SK-N-SH (cell line): Measurements from ENCODE around the gene SERF2.
A peak's percentile ranks its signal among the peaks of the same experiment; 100 is the strongest.

Experiments used
- SIN3A ChIP-seq: IDR thresholded peaks from 2 replicates; pipeline ENCODE4 v1.6.1; 2012; ENCODE audit warnings: low read depth, mild to moderate bottlenecking, low read length, moderate library complexity, borderline replicate concordance
- SMC3 ChIP-seq: IDR thresholded peaks from 2 replicates; pipeline ENCODE4 v1.6.1; 2012; ENCODE audit warnings: low read depth, low read length, improper control_type of control experiment
- TF ChIP-seq, protein P1 (sequence below): fragments of 200-600 bp; sonication (generic); IDR thresholded peaks from 2 replicates; pipeline ENCODE4 v1.6.1; 2017; ENCODE audit warnings: antibody characterized with exemption, mild to moderate bottlenecking, moderate library complexity

DNA sequence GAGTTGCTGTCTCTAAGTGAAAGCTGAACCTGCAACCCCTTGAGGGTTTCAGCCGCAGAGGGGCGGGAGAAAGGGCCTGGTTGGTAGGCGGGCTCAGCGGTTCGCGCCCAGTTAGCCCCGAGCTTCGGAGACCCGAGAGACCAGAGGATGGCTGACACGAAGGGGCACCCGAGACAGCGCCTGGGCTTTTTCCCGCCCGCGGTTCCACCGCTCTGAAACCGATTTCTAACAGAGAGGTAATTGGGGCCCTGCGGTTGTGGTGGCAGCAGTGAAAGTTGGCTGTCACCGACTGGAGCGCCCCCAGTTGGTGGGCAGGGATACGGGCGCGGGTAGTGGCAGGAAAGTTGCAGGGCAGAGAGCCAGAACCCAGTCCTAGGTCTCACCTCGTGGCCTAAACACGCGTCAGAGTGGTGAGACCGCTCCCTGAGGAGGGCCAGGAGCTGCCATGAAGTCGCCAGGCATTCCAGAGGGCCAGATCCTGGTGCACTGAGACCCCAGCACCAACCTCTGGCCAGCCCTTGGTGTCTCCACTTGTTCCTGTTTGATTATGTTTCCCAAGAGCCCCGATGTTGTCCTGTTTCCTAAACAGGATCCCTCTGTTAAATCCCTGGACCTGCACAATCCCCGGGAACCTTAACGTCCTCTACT is 14.7 kb upstream of the SERF2 start:
- TF ChIP-seq, protein P1, sequence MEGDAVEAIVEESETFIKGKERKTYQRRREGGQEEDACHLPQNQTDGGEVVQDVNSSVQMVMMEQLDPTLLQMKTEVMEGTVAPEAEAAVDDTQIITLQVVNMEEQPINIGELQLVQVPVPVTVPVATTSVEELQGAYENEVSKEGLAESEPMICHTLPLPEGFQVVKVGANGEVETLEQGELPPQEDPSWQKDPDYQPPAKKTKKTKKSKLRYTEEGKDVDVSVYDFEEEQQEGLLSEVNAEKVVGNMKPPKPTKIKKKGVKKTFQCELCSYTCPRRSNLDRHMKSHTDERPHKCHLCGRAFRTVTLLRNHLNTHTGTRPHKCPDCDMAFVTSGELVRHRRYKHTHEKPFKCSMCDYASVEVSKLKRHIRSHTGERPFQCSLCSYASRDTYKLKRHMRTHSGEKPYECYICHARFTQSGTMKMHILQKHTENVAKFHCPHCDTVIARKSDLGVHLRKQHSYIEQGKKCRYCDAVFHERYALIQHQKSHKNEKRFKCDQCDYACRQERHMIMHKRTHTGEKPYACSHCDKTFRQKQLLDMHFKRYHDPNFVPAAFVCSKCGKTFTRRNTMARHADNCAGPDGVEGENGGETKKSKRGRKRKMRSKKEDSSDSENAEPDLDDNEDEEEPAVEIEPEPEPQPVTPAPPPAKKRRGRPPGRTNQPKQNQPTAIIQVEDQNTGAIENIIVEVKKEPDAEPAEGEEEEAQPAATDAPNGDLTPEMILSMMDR: peak; percentile 74
- TF ChIP-seq SIN3A (no peak), SMC3 (no peak)
